ENCODE data around the gene TBK1. TPM values are rescaled to one million over a fixed set of nuclear protein-coding genes. Genes with fewer than 3 reads are reported as not detected.

The TBK1 gene
- total and polyA plus RNA-seq, 12 donors = 16.0 to 48.3 (median 25.5) TPM

- WGBS, 4 donors = 78 to 85% (median 81%) methylated on average over 7 of the region's 7 CpGs
- no peaks in the 10 kb centered on the region for H3K27me3 ChIP-seq
- DNase-seq = no peak
- no peak overlapping the region for H3K27ac ChIP-seq
- no peak overlapping the region for H3K4me3 ChIP-seq
- no peaks in the 10 kb centered on the region for H3K4me1 ChIP-seq (replicated peaks in 1 of 2)
- intact Hi-C loops (cut with DNase I) = loop anchor here (5.0 to 10.0 kb wide), 3 partner anchors 53 to 146 kb away; partner anchors contain the start of gene RASSF3 (in 1 of the 2)
- H3K36me3 ChIP-seq (replicated peaks in 1 of 2) = no peaks in the 10 kb centered on the region
- no peak for TF ChIP-seq POLR2A (IDR thresholded peaks at IDR 0.05)
- TF ChIP-seq CTCF (IDR thresholded peaks at IDR 0.05) = no peak
- H3K9me3 ChIP-seq (replicated peaks in 1 of 3) = no peaks in the 10 kb centered on the region
These were observed 99.8 kb downstream of the TBK1 start for GRCh38 chr12:64551676-64552075.

Other genes starting within 250 kb of the TBK1 start
- gene KICS2, start 229.8 kb upstream of the TBK1 start, total RNA-seq = 10 to 100 TPM in 8 of 9 donors, 1 to 10 TPM in 1; 8.6 to 36.4 (median 12.8) TPM
- gene KICS2, start 229.8 kb upstream of the TBK1 start, polyA plus RNA-seq = 10 to 100 TPM in 1 of 3 donors, 1 to 10 TPM in 2; 5.0 to 15.4 (median 5.1) TPM
- gene C12orf56, start 61.4 kb upstream of the TBK1 start, total RNA-seq = under 1 TPM in 1 of 9 donors, not detected in 8; 0.11 TPM
- under 1 TPM in 1 of 3 donors, not detected in 2; 0.07 TPM for gene C12orf56, start 61.4 kb upstream of the TBK1 start, polyA plus RNA-seq
- gene XPOT, start 47.7 kb upstream of the TBK1 start, total RNA-seq = 10 to 100 TPM; 30.6 to 59.1 (median 45.6) TPM
- gene XPOT, start 47.7 kb upstream of the TBK1 start, polyA plus RNA-seq = 10 to 100 TPM; 12.4 to 59.6 (median 14.7) TPM
- 10 to 100 TPM; 28.8 to 75.8 (median 40.0) TPM for gene RASSF3, start 158.4 kb downstream of the TBK1 start, total RNA-seq
- 10 to 100 TPM; 21.7 to 40.1 (median 23.7) TPM for gene RASSF3, start 158.4 kb downstream of the TBK1 start, polyA plus RNA-seq